NB4 (cell line): ENCODE results near the gene ZMYND11.

ENCODE experiments used
- MYC ChIP-seq: IDR thresholded peaks from 2 replicates; pipeline ENCODE4 v1.6.1; 2011; ENCODE audit warnings: low read depth, low read length
- POLR2A ChIP-seq: IDR thresholded peaks from 2 replicates; pipeline ENCODE4 v1.6.1; 2011; ENCODE audit warnings: mild to moderate bottlenecking; ENCODE audit not compliant: insufficient read length; ENCODE audit errors: extremely low read depth
- TF ChIP-seq, protein P1 (sequence below): IDR thresholded peaks from one replicate; pipeline ENCODE4 v1.5.1; 2012; ENCODE audit warnings: low read depth, low read length

DNA sequence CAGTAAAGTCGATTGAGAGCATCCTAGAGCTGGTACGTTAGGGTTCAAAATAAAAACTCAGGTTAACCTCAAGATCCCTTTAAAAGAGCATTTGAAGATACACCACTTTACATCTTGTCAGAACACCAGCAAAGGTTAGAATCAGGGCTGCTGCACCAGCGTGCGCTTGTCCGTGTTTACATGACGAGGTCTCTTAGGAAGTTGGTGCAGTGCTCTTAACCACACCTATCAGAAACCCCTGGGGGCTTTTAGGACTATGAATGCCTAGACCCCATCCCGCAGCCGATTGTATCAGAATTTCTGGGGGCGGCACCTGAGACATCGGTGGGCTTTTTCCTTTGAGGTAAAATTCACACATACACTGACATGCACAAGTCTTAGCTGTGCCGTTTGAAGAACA lies 97.6 kb downstream of the ZMYND11 start:
- TF ChIP-seq POLR2A (no peak), MYC (no peak)
- TF ChIP-seq, protein P1, sequence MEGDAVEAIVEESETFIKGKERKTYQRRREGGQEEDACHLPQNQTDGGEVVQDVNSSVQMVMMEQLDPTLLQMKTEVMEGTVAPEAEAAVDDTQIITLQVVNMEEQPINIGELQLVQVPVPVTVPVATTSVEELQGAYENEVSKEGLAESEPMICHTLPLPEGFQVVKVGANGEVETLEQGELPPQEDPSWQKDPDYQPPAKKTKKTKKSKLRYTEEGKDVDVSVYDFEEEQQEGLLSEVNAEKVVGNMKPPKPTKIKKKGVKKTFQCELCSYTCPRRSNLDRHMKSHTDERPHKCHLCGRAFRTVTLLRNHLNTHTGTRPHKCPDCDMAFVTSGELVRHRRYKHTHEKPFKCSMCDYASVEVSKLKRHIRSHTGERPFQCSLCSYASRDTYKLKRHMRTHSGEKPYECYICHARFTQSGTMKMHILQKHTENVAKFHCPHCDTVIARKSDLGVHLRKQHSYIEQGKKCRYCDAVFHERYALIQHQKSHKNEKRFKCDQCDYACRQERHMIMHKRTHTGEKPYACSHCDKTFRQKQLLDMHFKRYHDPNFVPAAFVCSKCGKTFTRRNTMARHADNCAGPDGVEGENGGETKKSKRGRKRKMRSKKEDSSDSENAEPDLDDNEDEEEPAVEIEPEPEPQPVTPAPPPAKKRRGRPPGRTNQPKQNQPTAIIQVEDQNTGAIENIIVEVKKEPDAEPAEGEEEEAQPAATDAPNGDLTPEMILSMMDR = no peak
